ENCODE data around the gene PLOD3. TPM values are rescaled to one million over a fixed set of nuclear protein-coding genes. Genes with fewer than 3 reads are reported as not detected.
A peak's percentile ranks its signal among the peaks of the same experiment; 100 is the strongest.

PLOD3 gene
- total RNA-seq, 2 donors from 2014 or later, result 44.7 to 53.5 TPM

DNA sequence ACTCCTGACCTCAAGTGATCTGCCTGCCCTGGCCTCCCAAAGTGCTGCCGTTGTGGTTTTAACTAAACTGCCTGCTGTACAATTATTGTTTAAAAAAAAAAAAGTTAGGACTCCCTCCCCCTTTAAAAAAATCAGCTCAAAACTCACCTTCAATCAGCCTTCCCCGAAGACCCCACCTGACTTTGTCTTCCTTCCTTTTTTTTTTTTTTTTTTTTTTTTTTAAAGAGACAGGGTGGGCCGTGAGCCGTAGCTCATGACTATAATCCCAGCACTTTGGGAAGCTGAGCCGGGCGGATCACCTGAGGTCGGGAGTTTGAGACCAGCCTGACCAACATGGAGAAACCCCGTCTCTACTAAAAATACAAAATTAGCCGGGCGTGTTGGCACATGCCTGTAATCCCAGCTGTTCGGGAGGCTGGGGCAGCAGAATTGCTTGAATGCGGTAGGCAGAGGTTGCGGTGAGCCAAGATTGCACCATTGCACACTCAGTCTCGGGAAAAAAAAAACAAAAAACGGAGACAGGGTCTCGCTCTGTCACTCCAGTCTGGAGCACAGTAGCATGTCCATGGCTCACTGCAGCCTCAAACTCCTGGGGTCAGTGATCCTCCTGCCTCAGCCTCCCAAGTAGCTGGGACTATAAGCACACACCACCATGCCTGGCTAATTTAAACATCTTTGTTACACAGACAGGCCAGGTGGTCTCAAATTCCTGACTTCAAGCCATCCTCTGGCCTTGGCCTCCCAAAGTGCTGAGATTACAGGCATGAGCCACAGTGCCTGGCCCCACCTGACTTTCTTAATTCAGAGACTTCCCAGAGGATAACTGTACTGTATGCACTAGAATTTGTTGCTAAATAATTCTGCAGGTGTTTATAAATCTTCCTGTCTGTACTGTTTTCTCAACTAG is 24.3 kb upstream of the PLOD3 start:
- ATAC-seq (no peak), DNase-seq (ENCODE audit: low spot score in 2 of 2) (no peak)
- H3K9me3 Mint-ChIP-seq, result no peaks in the 10 kb centered on the region
- H3K27ac Mint-ChIP-seq, result peak overlapping the region in 1 of 2 donors; percentile 85
- H3K36me3 Mint-ChIP-seq, result peaks cover 7 to 12% of the 10 kb centered on the region in 2 donors

- Mint-ChIP-seq H3K36me3 (peaks cover 7 to 11% of the 10 kb centered on the region in 2 donors), H3K9me3 (no peaks in the 10 kb centered on the region), H3K27ac (no peak overlapping the region)
- ATAC-seq (no peak), DNase-seq (ENCODE audit: low spot score in 2 of 2) (no peak)
Measured at GRCh38 chr7:101241015-101241363, 23.6 kb upstream of the PLOD3 start.

DNA sequence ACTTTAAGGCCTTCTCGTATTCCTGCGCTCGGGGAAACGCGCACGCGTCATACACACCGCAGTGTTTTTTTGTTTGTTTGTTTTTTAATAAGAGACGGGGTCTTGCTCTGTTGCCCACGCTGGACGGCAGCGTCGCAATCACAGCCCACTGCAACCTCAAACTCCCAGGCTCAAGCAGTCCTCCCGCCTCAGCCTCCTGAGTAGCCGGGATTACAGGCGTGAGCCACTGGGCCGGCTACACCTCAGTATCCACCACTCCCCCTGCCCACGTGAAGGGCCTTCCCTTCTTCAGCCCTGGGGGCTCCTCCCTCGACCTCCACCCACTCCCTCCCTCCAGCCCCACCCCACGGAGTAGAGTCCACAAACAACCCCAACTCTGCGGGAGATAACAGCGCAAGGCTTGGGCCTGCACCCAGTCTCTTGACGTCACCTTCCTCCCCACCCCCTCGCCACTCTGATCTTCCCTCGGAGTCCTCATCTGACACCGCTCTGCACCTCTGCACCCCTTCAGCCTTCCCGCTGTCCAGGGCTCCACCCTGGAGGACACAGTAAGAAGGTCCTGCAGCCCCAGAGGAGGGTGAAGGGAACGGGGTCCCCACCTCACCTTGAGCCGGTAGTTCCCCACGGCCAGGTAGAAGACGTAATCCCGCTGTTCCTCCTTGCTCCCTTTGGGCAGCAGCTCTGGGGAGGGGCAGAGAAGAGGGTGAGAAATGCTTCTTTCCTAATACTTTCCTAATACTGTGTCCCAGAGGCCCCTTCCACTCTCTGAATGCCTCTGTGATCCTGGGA is 23.0 kb upstream of the PLOD3 start:
- Mint-ChIP-seq H3K27ac (no peak overlapping the region), H3K36me3 (peaks cover 5 to 7% of the 10 kb centered on the region in 2 donors), H3K9me3 (no peaks in the 10 kb centered on the region)
- ATAC-seq, result no peak
- no peak for DNase-seq (ENCODE audit: low spot score in 2 of 2)

DNA sequence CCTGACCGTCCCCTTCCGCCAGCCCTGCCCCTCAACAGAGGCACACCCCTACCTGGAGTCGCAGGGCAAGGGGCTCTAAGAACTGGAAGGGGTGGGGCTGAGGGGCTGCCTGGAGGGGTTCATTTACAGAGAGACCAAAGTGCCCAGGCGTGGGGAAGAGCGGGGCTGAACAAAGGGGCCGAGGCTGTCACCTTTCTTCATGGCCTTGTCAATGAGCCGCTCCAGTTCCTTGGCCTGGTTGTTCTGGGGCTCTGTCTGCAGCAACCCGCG is 22.5 kb upstream of the PLOD3 start:
- no peak for ATAC-seq
- Mint-ChIP-seq H3K9me3 (no peaks in the 10 kb centered on the region), H3K36me3 (peaks cover 0 to 4% of the 10 kb centered on the region in 2 donors), H3K27ac (no peak overlapping the region)
- DNase-seq (ENCODE audit: low spot score in 2 of 2), result no peak

DNA sequence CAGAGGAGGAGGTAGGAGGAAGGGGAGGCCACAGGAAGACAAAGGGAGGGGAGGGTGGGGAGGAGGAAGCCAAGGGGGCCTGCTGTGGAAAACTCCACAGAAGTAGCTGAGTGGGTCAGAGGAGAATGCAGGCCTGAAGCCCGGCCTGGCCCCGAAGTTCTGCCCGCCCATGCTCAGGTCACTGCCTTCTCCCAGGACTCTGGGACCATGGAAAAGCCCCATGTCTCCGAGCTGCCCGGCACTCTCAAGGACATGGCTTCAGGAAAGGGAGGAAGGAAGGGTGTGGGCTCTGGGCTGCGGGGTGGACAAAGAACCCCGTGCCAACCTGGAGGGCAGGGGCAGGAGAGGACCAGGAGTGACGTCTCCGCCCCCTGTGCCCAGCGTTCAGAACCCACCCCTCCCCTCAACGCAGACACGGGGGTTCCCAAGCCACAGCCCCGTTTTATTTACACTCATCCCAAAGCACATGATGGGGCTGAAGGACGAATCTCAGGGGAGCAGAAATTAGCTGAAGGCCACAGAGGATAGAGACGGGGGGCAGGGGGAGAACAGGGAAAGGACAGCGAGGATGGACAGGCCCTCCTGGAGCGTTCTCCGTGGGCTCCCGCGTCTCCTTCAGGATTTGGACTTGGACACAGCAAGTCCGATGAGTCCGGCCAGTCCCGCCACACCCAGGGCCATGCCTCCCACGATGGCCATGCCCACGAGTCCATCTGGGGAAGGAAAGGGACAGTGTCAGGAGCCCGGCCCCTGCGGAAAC is 22.0 kb upstream of the PLOD3 start:
- ATAC-seq (no peak), DNase-seq (ENCODE audit: low spot score in 2 of 2) (no peak)
- no peak overlapping the region for H3K27ac Mint-ChIP-seq
- no peaks in the 10 kb centered on the region for H3K9me3 Mint-ChIP-seq
- no peaks in the 10 kb centered on the region for H3K36me3 Mint-ChIP-seq

- ATAC-seq (no peak), DNase-seq (ENCODE audit: low spot score in 2 of 2) (no peak)
- no peak overlapping the region for H3K27ac Mint-ChIP-seq
- H3K9me3 Mint-ChIP-seq, result no peaks in the 10 kb centered on the region
- H3K36me3 Mint-ChIP-seq, result no peaks in the 10 kb centered on the region
Measured at GRCh38 chr7:101238226-101239182, 21.1 kb upstream of the PLOD3 start.

DNA sequence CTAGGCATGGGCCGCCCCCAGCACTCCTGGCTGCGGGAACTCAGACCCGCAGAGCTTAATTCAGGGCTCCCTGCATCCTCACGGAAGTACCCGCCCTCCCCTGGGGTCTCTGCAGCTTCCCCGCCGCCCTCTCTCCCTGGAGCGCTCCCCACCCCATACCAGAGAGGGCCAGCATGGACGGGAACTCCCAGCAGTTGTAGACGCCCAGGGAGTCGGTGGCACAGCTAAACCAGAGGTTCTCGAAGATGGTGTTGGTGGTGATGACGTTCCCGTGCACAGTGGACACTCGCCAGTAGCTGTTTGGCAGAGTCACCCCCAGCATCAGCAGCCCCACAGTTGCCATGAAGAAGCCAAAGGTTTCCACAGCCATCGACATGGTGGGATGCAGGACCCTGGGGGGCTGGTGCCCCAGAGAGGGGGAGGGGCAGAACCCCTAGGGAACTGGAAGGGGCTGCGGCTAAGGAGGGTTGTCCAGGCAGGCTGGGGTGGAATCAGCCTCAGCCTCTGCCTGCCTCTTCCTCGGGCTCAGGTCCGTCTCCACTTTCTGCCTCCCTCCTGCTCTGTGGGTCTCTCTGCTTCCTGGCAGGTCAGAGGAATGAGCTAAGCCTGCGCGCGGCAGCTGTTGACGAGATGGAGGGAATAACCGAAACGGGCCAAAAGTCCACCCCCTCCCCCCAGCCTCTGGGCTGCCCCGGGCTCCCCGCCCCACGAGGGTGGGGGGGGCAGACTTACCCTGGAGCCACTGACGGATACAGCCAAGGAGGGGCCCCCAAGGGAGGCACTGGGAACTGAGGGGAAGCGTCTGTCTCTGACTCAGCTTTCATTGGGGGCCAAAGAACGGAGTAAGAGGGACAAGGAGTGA is 20.1 kb upstream of the PLOD3 start, which contains the start of gene CLDN15:
CLDN15 (minus strand) TSS at position 597 of the 862 bp plus-strand sequence; CDS start at position 376, 221 bp downstream.
- H3K36me3 Mint-ChIP-seq, result no peaks in the 10 kb centered on the region
- DNase-seq (ENCODE audit: low spot score in 2 of 2), result no peak
- H3K27ac Mint-ChIP-seq, result peak within 1 kb of the TSS in 1 of 2 donors; percentile 24
- no peak for ATAC-seq
- no peaks in the 10 kb centered on the region for H3K9me3 Mint-ChIP-seq

DNA sequence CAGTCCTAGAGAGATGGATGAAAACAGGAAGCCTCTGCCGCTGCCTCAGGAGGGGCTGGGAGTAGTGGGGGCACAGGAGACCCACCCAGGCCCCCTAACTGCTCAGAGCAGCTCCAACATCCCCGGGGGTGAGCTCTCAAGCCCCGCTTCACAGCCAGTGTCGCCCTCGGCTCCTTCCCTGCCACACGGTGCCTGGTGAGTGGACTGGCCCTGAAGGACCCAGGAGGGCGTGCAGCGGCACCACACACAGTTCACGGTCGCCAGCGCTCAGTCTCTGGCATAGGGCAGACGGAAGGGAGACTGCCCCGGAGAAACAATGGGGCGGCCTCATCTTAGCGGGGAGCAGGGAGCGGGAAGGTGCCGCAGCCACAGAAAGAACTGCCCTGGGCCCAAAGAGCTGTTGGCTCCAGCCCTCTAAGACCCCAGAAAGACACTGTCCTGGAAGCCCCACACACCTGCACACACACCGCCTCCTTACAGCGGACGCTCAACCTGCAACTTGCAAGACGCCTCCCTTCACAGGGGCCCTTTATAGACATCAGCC is 19.0 kb upstream of the PLOD3 start:
- DNase-seq (ENCODE audit: low spot score in 2 of 2) (no peak), ATAC-seq (no peak)
- Mint-ChIP-seq H3K27ac (no peak overlapping the region), H3K36me3 (no peaks in the 10 kb centered on the region), H3K9me3 (no peaks in the 10 kb centered on the region)

DNA sequence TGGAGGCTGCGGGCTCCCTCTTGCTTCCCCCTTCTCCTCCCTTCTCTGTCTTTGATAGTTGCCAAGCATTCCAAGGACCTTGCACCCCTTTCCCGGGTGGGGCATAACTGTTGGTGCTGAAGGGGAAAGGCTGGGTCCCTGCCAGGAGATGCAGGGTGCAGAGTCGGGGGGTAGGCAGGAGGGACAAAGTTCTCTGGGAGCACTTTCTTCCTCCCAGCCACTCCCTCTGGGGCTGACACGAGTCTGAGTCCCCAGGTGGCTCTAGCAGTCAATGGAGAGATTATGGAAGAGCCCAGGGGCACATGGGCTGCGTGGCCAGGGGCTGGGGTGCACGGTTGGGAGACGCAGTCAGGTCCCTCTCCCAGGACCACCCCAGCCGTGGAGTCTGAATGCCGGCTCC is 18.1 kb upstream of the PLOD3 start:
- no peak for ATAC-seq

DNA sequence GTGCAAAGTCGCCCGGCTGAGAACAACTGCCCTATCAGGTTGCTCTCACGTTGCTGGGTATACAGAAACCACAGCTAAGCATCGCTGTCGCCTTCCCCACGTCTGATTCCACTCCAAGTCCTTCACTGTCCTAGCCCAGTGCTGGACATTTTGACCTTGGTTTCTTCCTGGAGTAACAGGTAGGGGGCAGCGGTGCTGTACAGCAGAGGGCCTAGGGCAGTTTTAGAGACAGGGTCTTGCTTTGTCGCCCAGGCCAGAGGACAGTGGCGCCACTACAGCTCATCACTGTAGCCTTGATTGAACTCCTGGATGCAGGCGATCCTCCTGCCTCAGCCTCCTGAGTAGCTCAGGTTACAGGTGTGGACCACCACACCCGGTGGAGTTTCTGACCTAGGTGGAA is 17.7 kb upstream of the PLOD3 start:
- DNase-seq (ENCODE audit: low spot score in 2 of 2) (no peak), ATAC-seq (no peak)
- Mint-ChIP-seq H3K27ac (peak overlapping the region in 1 of 2 donors; percentile 74), H3K36me3 (no peaks in the 10 kb centered on the region), H3K9me3 (no peaks in the 10 kb centered on the region)

More for the DNA sequence above, 18.1 kb upstream of the PLOD3 start:
- no peaks in the 10 kb centered on the region for H3K36me3 Mint-ChIP-seq
- H3K27ac Mint-ChIP-seq, result no peak overlapping the region
- no peaks in the 10 kb centered on the region for H3K9me3 Mint-ChIP-seq
- no peak for DNase-seq (ENCODE audit: low spot score in 2 of 2)

GRCh38 chr7:101234636-101235035 is 17.3 kb upstream of the PLOD3 start:
- no peak for ATAC-seq
- DNase-seq (ENCODE audit: low spot score in 2 of 2), result no peak
- Mint-ChIP-seq H3K9me3 (no peaks in the 10 kb centered on the region), H3K27ac (peak overlapping the region in 1 of 2 donors; percentile 74), H3K36me3 (no peaks in the 10 kb centered on the region)

DNA sequence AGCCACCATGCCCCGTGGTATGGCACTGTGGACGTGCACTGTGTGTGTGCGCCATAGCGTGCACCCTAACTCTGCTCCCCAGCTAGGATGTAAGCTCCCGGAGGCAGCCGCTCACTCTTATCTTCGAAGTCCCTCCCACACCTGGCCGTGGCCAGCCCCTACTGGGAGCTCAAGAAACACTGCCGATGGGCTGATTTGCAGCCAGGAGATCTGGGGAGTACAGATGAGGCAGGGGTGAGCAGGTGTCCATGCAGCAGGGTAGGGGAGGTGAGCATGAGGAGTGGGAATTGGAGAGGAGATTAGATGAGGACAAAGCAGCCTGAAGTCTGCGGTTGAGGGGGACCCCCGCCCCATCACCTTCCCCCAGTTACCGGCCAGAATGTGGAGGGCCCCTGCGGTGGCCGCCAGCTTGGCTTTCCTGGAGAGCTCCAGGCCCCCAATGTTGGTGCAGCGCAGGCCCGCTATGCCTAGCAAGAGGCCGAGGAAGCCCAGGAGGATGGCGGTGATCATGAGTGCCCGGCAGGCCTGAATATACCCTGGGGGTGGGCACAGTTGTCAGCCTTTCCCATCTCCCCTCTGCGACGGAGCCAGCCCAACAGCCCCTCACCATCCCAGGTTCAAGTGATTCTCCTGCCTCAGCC is 16.6 kb upstream of the PLOD3 start:
- no peak for ATAC-seq
- Mint-ChIP-seq H3K27ac (peak overlapping the region in 1 of 2 donors; percentile 44), H3K9me3 (no peaks in the 10 kb centered on the region), H3K36me3 (no peaks in the 10 kb centered on the region)
- no peak for DNase-seq (ENCODE audit: low spot score in 2 of 2)

DNA sequence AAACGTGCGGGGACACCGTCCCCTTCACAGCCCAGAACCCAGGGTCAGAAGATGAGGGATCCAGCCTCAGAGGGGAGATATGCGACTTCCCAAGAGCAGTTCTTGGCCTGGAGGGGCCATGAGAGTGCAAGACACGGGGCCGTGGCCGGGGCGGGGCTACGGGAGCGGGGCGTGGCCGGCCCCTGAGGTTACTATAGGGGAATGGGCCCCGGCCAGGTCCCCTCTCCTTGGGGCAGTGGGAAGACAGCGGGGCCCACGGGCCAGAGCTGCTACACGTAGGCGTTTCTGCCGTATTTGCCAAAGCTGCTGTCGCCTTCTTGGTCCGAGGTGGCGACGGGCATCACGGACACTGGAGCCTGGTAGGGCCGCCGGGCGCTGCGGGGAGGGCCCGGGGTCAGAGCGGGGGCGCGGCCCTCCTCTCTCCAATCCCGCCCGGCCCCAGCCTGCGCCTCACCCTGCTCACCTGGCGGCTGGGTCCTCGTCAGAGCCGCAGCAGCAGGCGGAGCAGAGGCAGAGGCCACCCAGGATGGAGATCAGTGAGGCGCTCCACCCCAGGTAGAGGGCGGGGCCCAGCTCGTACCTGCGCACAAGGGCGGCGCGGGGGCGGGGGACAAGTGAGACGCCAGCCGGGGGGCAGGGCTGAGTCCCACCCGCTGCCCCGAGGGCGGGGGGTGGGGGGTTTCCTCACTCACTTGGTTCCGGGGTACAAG is 14.9 kb upstream of the PLOD3 start:
- no peak for ATAC-seq
- no peaks in the 10 kb centered on the region for H3K9me3 Mint-ChIP-seq
- no peaks in the 10 kb centered on the region for H3K36me3 Mint-ChIP-seq
- DNase-seq (ENCODE audit: low spot score in 2 of 2), result no peak
- H3K27ac Mint-ChIP-seq, result no peak overlapping the region

GRCh38 chr7:101231644-101232043 is 14.3 kb upstream of the PLOD3 start:
- peak overlapping the region in 1 of 2 donors; percentile 68 for H3K27ac Mint-ChIP-seq
- no peaks in the 10 kb centered on the region for H3K36me3 Mint-ChIP-seq
- no peaks in the 10 kb centered on the region for H3K9me3 Mint-ChIP-seq
- DNase-seq (ENCODE audit: low spot score in 2 of 2), result no peak
- no peak for ATAC-seq
